ENCODE data around the gene AGK.
"Not testable (repeated sequence)": the region's sequence is repeated elsewhere in the genome, so short reads cannot be mapped to it uniquely, and the experiment has no call there.

Gene AGK

GRCh38 chr7:141675436-141676215 is 124.4 kb downstream of the AGK start:
- DNase-seq (ENCODE audit: low read depth, low spot score): no peak

GRCh38 chr7:141676618-141677017 is 125.4 kb downstream of the AGK start:
- DNase-seq (ENCODE audit: low read depth, low spot score): no peak

- DNase-seq (ENCODE audit: low read depth, low spot score): no peak
These were observed 127.8 kb downstream of the AGK start for GRCh38 chr7:141679014-141679413.

- DNase-seq (ENCODE audit: low read depth, low spot score): no peak
These were observed 134.2 kb downstream of the AGK start for GRCh38 chr7:141685285-141686023.

DNA sequence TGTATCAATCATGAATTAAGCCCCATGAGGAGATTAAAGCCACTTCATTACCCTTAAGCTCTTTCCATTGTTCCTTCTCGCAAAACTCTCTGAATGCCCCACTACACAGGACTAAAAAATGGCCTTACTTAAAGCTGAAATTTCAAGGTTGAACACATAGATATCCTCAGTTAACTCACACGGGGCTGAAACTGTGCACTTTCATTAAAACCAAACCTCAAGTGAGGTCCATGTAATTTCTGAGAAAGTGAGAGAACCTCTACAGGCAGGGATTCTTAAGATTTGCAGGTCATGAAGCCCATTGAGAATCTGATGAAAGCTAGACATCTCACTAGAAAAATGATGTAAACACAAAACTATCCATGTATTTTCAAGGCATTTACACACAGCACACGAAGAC is 134.9 kb downstream of the AGK start:
- DNase-seq (ENCODE audit: low read depth, low spot score): no peak

DNA sequence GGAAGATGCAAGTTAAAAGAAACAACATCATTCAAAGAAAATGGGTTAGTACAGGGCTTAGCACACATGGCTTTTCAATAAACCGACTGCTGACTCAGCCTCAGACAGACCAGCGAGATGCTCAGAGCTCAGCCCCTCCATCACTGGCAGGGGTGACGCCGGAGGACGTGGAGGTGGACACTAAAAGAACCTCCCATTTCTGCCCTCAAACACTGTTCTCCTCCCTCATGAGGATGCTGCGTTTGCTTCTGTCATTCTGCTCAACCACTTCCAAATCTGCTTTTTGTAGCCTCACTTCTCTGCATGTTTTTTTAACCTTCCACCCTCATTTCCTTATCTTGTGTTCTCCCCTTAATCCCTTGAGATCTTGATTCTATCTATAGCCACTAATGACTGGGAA is 135.5 kb downstream of the AGK start:
- no peak for DNase-seq (ENCODE audit: low read depth, low spot score)

GRCh38 chr7:141688043-141688442 is 136.8 kb downstream of the AGK start:
- no peak for DNase-seq (ENCODE audit: low read depth, low spot score)

- not testable (repeated sequence) for DNase-seq (ENCODE audit: low read depth, low spot score)
These were observed 138.0 kb downstream of the AGK start for GRCh38 chr7:141689072-141689825.

DNA sequence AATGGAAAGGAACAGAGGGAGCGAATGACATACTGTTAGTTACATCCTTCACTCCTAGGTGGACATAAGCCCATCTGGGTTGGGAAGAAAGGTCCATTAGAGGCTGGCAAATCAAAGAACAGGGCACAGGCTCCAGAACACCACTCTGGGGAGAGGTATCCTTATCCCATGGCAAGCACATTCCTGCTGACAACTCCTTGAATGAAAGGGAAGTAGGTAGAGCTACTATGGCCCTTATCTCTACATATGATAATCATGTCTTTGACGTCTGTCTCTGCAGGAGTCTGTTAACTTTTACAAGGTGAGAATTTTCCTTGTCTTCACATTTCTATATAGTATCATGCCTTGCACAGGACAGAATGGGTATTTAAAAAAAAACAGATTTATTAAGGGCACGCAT is 140.3 kb downstream of the AGK start:
- DNase-seq (ENCODE audit: low read depth, low spot score): no peak

GRCh38 chr7:141691961-141692360 is 140.8 kb downstream of the AGK start:
- no peak for DNase-seq (ENCODE audit: low read depth, low spot score)

- DNase-seq (ENCODE audit: low read depth, low spot score): no peak
These were observed 141.9 kb downstream of the AGK start for GRCh38 chr7:141693082-141693481.

GRCh38 chr7:141695803-141696289 is 144.6 kb downstream of the AGK start:
- no peak for DNase-seq (ENCODE audit: low read depth, low spot score)

GRCh38 chr7:141696348-141696747 is 145.1 kb downstream of the AGK start:
- DNase-seq (ENCODE audit: low read depth, low spot score): no peak

DNA sequence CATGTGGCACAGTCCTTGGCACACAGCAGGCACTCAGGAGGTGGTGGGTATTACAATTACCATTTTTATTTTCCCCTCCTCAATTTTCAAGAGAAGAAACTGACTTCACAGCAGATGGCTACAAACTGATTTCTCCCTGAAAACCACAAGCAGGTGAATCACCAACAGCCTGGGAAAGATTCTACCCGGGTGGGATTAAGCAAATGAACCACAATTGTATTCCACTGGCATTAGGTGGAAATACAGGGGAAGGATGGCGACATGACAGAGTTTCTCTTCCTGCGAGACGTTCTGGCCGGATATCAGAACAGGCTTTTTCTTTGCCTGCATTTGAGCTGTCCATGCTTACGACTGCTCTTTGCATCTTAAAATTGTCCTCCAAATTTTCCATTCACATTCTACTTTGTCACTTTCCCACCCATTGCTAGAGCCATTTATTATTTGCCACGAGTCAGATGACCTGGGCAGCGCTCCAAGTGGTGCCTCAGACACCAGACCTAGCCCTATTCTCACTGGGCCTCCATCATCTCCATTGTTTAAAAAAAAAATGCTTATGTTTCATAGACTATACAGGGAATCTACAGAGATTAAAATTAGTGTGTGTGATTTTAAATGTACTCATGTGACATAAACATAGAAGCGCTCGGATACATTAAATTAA is 146.1 kb downstream of the AGK start:
- no peak for DNase-seq (ENCODE audit: low read depth, low spot score)

GRCh38 chr7:141698247-141699015 is 147.2 kb downstream of the AGK start:
- DNase-seq (ENCODE audit: low read depth, low spot score): no peak

- no peak for DNase-seq (ENCODE audit: low read depth, low spot score)
These were observed 148.7 kb downstream of the AGK start for GRCh38 chr7:141699860-141700259.

- DNase-seq (ENCODE audit: low read depth, low spot score): no peak
These were observed 149.2 kb downstream of the AGK start for GRCh38 chr7:141700296-141700847.

DNA sequence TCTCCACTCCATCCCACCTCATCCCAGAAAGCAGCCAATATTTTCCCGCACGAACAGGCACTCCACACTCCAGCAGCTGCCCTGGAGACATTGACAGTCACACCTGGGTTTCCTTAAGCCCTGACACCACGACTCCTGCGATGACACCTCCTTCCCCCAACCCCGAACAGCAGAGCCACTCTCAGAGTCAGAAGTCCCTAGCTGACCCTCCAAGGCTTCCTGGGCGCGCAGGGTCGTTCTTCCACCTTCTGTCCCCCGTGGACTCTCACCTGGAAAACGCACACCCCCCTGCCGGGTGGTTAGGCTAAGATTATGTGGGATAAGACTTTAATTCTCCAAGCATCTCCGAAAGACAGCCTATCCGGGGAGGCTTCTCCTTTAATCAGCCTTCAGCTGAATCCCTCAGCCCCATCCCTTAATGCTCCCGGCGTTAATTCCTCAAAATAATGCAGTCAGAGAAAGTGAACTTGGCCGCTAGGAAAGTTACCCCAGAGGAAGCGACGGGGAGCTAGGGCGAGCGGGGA is 149.7 kb downstream of the AGK start:
- DNase-seq (ENCODE audit: low read depth, low spot score): no peak

DNA sequence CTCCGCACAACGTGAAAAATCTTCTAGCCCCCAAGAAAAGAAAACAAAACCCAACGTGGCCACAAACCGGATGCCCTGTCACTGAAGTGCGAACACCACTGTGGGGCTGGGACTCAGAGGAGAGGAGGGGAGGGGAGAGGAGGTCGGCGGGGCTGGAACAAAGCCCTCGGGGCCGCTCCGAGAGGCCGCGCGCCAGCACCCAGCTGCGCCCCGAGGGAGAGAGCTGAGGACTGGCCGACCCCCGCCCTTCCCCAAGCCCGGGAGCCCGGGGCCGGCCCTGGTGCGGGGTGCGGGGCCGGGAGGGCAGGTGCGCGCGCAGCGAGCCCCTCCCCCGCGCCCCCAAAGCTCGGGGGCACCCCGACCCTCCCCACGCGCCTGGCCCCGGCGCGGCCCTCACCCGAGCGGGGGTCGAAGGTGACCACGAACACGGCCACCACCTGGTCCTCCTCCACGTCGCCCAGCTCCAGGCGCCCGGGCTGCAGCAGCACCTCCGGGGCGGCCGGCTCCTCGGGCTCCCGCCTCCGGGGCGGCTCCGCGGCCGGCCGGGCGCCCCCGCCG is 150.4 kb downstream of the AGK start:
- DNase-seq (ENCODE audit: low read depth, low spot score): no peak

GRCh38 chr7:141702047-141702567 is 150.9 kb downstream of the AGK start, which contains the start of gene DENND11:
Gene DENND11 (minus strand): TSS chr7:141702166. CDS start chr7:141702153, 13 bp downstream.
- DNase-seq (ENCODE audit: low read depth, low spot score): no peak

All from brain pericyte (primary cell).